ENCODE data around the gene NTN3.

The NTN3 gene

DNA sequence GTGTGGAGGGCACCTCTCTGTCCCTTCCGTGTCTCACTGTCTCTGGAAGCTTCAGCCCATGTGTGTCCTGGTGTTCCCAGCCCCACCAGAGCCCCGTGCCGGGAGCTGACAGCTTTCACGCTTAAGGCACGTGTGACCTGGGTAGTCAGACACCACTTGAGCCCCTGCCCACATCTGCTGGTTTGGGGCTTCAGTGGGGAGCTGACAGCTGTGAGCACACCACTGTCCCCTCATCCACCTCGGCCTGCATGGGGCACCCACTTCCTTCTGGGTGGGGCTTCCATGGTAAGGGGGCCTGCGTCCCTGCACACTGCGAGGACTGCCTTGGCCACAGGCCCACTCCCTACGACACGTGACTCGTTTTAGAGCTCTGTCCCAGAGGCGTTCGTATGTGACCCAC lies 13.8 kb upstream of the NTN3 start:
- H3K9me3 ChIP-seq (ENCODE audit: control insufficient read depth in 2 of 2, low read length in 2 of 2): no peaks in the 10 kb centered on the region
- peaks cover 4 to 10% of the 10 kb centered on the region in 2 donors for H3K4me1 ChIP-seq (ENCODE audit: control insufficient read depth in 2 of 2, insufficient read depth in 2 of 2, low read length in 2 of 2)
- peaks cover 3 to 9% of the 10 kb centered on the region in 2 donors for H3K36me3 ChIP-seq (ENCODE audit: control insufficient read depth in 2 of 2, insufficient read depth in 2 of 2, low read length in 2 of 2)
- no peak overlapping the region for H3K27ac ChIP-seq (ENCODE audit: low read depth in 2 of 2, low read length in 2 of 2)
- no peak overlapping the region for H3K4me3 ChIP-seq (ENCODE audit: low read length in 2 of 2)
- H3K9ac ChIP-seq (ENCODE audit: low read depth in 1 of 2, low read length in 2 of 2): no peak overlapping the region
- no peaks in the 10 kb centered on the region for H3K27me3 ChIP-seq (ENCODE audit: control insufficient read depth in 2 of 2, insufficient read depth in 2 of 2, low read length in 2 of 2)

DNA sequence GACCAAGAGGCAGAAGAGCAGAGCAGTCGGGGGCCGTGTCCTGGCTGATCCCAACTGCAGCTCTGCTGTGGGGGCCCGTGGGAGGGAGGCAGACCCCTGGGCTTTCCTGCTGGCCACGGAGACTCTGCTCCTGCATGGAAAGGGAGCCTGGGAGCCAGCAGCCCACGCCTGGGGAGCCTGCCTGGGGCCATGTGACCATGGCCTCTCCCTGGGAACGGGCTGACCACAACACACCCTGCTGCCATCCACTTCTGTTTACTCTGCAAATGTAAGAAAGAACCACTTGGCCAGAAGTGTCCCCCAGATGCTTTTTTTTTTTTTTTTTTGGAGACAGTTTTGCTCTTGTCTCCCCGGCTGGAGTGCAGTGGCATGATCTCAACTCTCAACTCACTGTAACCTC lies 13.2 kb upstream of the NTN3 start:
- H3K36me3 ChIP-seq (ENCODE audit: control insufficient read depth in 2 of 2, insufficient read depth in 2 of 2, low read length in 2 of 2): peaks cover 3 to 4% of the 10 kb centered on the region in 2 donors
- no peaks in the 10 kb centered on the region for H3K27me3 ChIP-seq (ENCODE audit: control insufficient read depth in 2 of 2, insufficient read depth in 2 of 2, low read length in 2 of 2)
- no peaks in the 10 kb centered on the region for H3K9me3 ChIP-seq (ENCODE audit: control insufficient read depth in 2 of 2, low read length in 2 of 2)
- H3K4me3 ChIP-seq (ENCODE audit: low read length in 2 of 2): no peak overlapping the region
- peaks cover 4 to 10% of the 10 kb centered on the region in 2 donors for H3K4me1 ChIP-seq (ENCODE audit: control insufficient read depth in 2 of 2, insufficient read depth in 2 of 2, low read length in 2 of 2)
- H3K9ac ChIP-seq (ENCODE audit: low read depth in 1 of 2, low read length in 2 of 2): no peak overlapping the region
- H3K27ac ChIP-seq (ENCODE audit: low read depth in 2 of 2, low read length in 2 of 2): no peak overlapping the region

DNA sequence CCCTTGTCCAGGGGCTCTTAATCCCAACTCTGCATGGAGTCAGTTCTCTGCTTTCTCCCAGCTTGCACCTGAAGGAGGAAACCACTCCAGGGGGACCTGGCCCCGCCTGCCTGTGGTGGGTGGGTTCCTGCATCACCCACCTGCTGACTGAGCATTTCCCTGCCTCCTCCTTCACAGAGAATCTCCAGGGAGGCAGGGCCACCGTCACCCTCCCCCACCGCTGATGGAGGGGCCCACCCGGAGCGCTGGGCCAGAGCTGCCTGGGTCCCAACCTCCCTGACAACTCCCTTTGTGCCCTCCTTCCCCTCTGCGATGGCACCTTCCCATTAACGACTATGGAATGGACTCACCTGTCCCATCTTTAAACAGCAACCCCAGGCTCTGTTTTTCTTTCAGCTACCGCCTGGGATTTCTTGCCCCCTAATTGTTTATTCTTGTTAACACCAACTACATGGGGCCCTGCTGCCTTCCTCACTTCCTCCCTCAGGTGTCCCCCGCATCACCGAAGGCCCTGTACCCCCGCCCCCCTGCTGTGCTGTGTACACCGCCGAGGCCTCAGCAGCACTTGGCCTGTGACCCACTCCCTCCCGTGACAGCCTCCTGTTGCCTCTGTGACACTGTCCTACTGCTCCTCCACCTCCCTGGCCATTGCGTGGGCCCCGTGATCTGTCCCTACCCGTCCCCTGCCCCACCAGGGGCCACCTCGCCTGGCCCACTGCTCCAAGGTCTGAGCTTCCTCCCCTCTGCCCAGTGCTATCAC lies 12.0 kb upstream of the NTN3 start:
- peak overlapping the region; percentile 60 to 76 for H3K9ac ChIP-seq (ENCODE audit: low read depth in 1 of 2, low read length in 2 of 2)
- no peaks in the 10 kb centered on the region for H3K9me3 ChIP-seq (ENCODE audit: control insufficient read depth in 2 of 2, low read length in 2 of 2)
- peaks cover 4 to 10% of the 10 kb centered on the region in 2 donors for H3K4me1 ChIP-seq (ENCODE audit: control insufficient read depth in 2 of 2, insufficient read depth in 2 of 2, low read length in 2 of 2)
- H3K36me3 ChIP-seq (ENCODE audit: control insufficient read depth in 2 of 2, insufficient read depth in 2 of 2, low read length in 2 of 2): peaks cover 0 to 4% of the 10 kb centered on the region in 2 donors
- H3K27ac ChIP-seq (ENCODE audit: low read depth in 2 of 2, low read length in 2 of 2): peak overlapping the region in 1 of 2 donors; percentile 16
- no peaks in the 10 kb centered on the region for H3K27me3 ChIP-seq (ENCODE audit: control insufficient read depth in 2 of 2, insufficient read depth in 2 of 2, low read length in 2 of 2)
- peak overlapping the region; percentile 70 to 77 for H3K4me3 ChIP-seq (ENCODE audit: low read length in 2 of 2)

DNA sequence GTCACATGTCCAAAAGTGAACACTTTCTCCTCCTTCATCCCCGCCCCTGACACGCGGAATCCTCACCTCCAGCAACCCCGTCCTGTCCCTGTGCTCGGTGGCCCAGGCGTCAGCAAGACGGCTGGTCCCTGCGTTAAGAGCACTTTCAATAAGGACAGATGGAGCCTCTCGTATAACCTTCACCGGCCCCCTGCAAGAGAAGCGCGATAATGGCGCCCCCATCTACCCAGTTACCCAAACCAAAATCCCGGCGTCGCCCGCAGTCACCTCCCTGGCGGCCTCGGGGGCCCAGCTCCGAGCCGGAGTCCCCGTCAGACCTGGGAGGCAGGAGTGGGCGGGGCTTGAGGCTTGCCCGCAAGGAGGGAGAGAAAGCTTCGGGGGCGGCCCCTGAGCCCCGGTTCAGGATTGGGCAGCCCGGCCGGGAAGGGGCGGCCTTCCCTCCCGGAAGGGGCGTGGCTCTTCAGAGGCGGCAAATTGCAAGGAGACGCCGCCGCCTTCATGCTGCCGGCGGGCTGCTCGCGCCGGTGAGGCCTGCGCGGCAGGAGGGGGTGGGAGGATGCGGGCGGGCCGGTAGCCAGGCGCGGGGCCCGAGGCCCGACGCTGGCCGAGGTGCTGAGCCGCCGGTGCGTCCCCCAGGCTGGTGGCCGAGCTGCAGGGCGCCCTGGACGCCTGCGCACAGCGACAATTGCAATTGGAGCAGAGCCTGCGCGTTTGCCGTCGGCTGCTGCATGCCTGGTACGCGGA lies 11.3 kb upstream of the NTN3 start, which contains the start of gene TEDC2:
TSS of gene TEDC2 (plus strand) at position 463 of the 744 bp plus-strand sequence. CDS start at position 499, 36 bp downstream.
- H3K4me1 ChIP-seq (ENCODE audit: control insufficient read depth in 2 of 2, insufficient read depth in 2 of 2, low read length in 2 of 2): peaks cover 4 to 10% of the 10 kb centered on the region in 2 donors
- H3K36me3 ChIP-seq (ENCODE audit: control insufficient read depth in 2 of 2, insufficient read depth in 2 of 2, low read length in 2 of 2): peaks cover 0 to 4% of the 10 kb centered on the region in 2 donors
- peak within 1 kb of the TSS; percentile 60 to 76 for H3K9ac ChIP-seq (ENCODE audit: low read depth in 1 of 2, low read length in 2 of 2)
- H3K27ac ChIP-seq (ENCODE audit: low read depth in 2 of 2, low read length in 2 of 2): peak within 1 kb of the TSS in 1 of 2 donors; percentile 16
- no peaks in the 10 kb centered on the region for H3K9me3 ChIP-seq (ENCODE audit: control insufficient read depth in 2 of 2, low read length in 2 of 2)
- H3K27me3 ChIP-seq (ENCODE audit: control insufficient read depth in 2 of 2, insufficient read depth in 2 of 2, low read length in 2 of 2): no peaks in the 10 kb centered on the region
- H3K4me3 ChIP-seq (ENCODE audit: low read length in 2 of 2): peak within 1 kb of the TSS; percentile 70 to 77

DNA sequence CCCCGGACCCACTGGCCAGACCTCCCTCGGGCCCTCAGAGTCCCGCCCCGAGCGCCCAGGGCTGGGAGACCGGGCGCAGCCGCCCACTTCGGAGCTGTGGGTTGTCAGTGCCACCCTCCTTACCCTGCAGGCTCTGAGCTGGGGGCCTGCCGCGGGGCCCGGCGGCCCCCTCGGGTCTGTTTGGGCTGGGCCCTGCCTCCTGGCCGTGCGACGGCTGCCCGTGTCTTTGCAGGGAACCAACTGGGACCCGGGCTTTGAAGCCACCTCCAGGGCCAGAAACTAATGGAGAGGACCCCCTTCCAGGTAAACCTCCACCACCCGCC lies 10.7 kb upstream of the NTN3 start:
- Histone ChIP-seq H3K9ac (ENCODE audit: low read depth in 1 of 2, low read length in 2 of 2) (no peak overlapping the region), H3K9me3 (ENCODE audit: control insufficient read depth in 2 of 2, low read length in 2 of 2) (no peaks in the 10 kb centered on the region), H3K4me3 (ENCODE audit: low read length in 2 of 2) (peak overlapping the region; percentile 56 to 70), H3K4me1 (ENCODE audit: control insufficient read depth in 2 of 2, insufficient read depth in 2 of 2, low read length in 2 of 2) (peaks cover 4 to 10% of the 10 kb centered on the region in 2 donors), H3K36me3 (ENCODE audit: control insufficient read depth in 2 of 2, insufficient read depth in 2 of 2, low read length in 2 of 2) (peaks cover 0 to 4% of the 10 kb centered on the region in 2 donors), H3K27ac (ENCODE audit: low read depth in 2 of 2, low read length in 2 of 2) (no peak overlapping the region), H3K27me3 (ENCODE audit: control insufficient read depth in 2 of 2, insufficient read depth in 2 of 2, low read length in 2 of 2) (no peaks in the 10 kb centered on the region)

DNA sequence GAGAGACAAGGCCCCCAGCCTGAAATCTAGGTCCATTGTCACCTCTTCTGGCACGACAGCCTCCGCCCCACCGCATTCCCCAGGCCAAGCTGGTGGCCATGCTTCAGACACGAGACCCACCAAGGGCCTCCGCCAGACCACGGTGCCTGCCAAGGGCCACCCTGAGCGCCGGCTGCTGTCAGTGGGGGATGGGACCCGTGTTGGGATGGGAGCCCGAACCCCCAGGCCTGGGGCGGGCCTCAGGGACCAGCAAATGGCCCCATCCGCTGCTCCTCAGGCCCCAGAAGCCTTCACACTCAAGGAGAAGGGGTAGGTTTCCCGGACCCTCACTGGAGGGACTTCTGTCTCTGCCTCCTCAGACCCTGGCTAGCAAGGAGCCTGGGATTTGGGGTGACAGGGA lies 10.2 kb upstream of the NTN3 start:
- peaks cover 0 to 4% of the 10 kb centered on the region in 2 donors for H3K36me3 ChIP-seq (ENCODE audit: control insufficient read depth in 2 of 2, insufficient read depth in 2 of 2, low read length in 2 of 2)
- H3K9me3 ChIP-seq (ENCODE audit: control insufficient read depth in 2 of 2, low read length in 2 of 2): no peaks in the 10 kb centered on the region
- peaks cover 4 to 10% of the 10 kb centered on the region in 2 donors for H3K4me1 ChIP-seq (ENCODE audit: control insufficient read depth in 2 of 2, insufficient read depth in 2 of 2, low read length in 2 of 2)
- H3K9ac ChIP-seq (ENCODE audit: low read depth in 1 of 2, low read length in 2 of 2): no peak overlapping the region
- H3K4me3 ChIP-seq (ENCODE audit: low read length in 2 of 2): no peak overlapping the region
- no peaks in the 10 kb centered on the region for H3K27me3 ChIP-seq (ENCODE audit: control insufficient read depth in 2 of 2, insufficient read depth in 2 of 2, low read length in 2 of 2)
- H3K27ac ChIP-seq (ENCODE audit: low read depth in 2 of 2, low read length in 2 of 2): no peak overlapping the region

DNA sequence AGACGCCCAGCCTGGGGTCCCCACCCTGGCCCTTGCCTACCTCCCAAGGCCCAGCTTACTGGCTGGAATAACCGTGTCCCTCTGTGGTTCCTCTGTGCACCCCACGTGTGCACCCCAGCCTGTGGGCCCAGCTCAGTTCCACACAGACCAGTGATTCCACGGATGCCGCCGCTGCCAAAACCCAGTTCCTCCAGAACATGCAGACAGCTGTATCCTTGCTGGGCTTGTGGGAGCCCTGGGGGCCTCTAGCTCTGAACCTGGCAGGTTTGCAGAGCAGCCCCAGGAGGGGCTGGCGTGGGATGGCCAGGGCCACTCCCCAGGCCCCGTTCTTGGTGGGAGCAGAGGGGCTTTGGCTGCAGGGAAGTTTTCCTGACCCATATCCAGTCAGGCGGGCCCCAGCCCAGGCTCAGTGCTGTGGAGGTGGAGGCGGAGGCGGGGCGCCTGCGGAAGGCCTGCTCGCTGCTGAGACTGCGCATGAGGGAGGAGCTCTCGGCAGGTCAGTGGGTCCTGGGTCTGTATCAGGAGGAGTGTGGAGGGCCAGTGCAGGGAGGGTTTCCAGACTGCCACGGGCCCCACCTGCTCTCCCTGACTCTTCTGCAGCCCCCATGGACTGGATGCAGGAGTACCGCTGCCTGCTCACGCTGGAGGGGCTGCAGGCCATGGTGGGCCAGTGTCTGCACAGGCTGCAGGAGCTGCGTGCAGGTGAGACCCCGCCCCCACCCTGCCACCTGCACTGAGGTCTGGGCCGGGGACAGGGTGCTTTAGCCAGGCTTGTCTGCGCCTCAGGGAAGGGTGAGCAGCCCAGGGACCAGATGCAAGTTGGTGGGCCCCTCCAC lies 8.8 kb upstream of the NTN3 start:
- Histone ChIP-seq H3K9me3 (ENCODE audit: control insufficient read depth in 2 of 2, low read length in 2 of 2) (no peaks in the 10 kb centered on the region), H3K4me1 (ENCODE audit: control insufficient read depth in 2 of 2, insufficient read depth in 2 of 2, low read length in 2 of 2) (peaks cover 4 to 11% of the 10 kb centered on the region in 2 donors)

DNA sequence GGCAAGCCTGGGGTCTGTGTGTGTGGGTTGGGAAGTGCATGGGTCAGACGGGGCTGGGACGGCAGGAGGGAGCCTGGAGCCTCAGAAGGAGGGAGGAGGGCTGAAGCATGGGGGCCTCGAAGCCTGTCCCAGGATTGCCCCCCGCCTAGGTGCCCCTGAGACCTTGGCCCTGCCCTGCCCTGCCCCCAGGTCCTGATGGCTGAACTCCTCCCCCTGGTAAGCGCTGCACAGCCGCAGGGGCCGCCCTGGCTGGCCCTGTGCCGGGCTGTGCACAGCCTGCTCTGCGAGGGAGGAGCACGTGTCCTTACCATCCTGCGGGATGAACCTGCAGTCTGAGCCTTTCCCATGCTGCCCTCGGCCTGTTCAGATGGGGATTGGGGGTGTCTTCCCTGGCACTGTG lies 6.8 kb upstream of the NTN3 start:
- H3K27me3 ChIP-seq (ENCODE audit: control insufficient read depth in 2 of 2, insufficient read depth in 2 of 2, low read length in 2 of 2): peaks cover 6 to 9% of the 10 kb centered on the region in 2 donors

More for the DNA sequence above, 8.8 kb upstream of the NTN3 start:
- no peaks in the 10 kb centered on the region for H3K36me3 ChIP-seq (ENCODE audit: control insufficient read depth in 2 of 2, insufficient read depth in 2 of 2, low read length in 2 of 2)
- H3K9ac ChIP-seq (ENCODE audit: low read depth in 1 of 2, low read length in 2 of 2): no peak overlapping the region
- H3K4me3 ChIP-seq (ENCODE audit: low read length in 2 of 2): no peak overlapping the region
- H3K27ac ChIP-seq (ENCODE audit: low read depth in 2 of 2, low read length in 2 of 2): no peak overlapping the region
- H3K27me3 ChIP-seq (ENCODE audit: control insufficient read depth in 2 of 2, insufficient read depth in 2 of 2, low read length in 2 of 2): no peaks in the 10 kb centered on the region

DNA sequence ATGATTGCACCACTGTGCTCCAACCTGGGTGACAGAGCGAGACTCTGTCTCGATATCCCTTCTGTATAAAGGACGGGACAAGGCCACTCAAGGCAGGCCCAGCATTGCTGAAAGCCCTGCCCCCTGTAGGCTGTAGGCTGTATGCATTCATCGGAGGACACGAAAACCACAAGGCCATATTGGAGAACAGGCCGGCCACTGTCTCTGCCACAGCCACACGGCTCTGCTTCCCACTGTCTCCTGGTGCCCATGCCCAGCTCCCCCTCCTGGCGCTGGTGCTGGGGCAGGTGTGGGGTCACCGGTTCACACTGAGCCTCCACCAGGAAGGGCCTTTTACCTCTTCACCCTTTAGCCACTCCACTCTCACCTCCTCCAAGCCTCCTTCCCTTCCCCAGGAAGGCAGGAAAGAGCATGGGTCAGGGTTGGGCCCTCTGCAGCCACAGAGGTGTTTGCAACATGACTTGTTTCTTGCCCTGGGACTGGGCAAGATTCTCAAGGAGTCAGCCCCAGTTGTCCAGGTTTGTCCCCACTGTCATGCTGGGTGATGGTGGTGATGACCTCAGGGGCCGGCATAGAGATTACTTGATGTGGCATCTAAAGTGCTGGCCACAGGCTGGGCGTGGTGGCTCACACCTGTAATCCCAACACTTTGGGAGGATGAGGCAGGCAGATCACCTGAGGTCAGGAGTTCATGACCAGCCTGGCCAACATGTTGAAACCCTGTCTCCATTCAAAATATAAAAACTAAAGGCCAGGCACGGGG lies 5.3 kb upstream of the NTN3 start:
- Histone ChIP-seq H3K9ac (ENCODE audit: low read depth in 1 of 2, low read length in 2 of 2) (no peak overlapping the region), H3K27me3 (ENCODE audit: control insufficient read depth in 2 of 2, insufficient read depth in 2 of 2, low read length in 2 of 2) (peaks cover 19 to 22% of the 10 kb centered on the region in 2 donors), H3K4me3 (ENCODE audit: low read length in 2 of 2) (no peak overlapping the region), H3K36me3 (ENCODE audit: control insufficient read depth in 2 of 2, insufficient read depth in 2 of 2, low read length in 2 of 2) (no peaks in the 10 kb centered on the region), H3K9me3 (ENCODE audit: control insufficient read depth in 2 of 2, low read length in 2 of 2) (no peaks in the 10 kb centered on the region), H3K4me1 (ENCODE audit: control insufficient read depth in 2 of 2, insufficient read depth in 2 of 2, low read length in 2 of 2) (peaks cover 12% of the 10 kb centered on the region in 2 donors), H3K27ac (ENCODE audit: low read depth in 2 of 2, low read length in 2 of 2) (no peak overlapping the region)

More for the DNA sequence above, 6.8 kb upstream of the NTN3 start:
- H3K4me1 ChIP-seq (ENCODE audit: control insufficient read depth in 2 of 2, insufficient read depth in 2 of 2, low read length in 2 of 2): peaks cover 15 to 19% of the 10 kb centered on the region in 2 donors
- no peaks in the 10 kb centered on the region for H3K36me3 ChIP-seq (ENCODE audit: control insufficient read depth in 2 of 2, insufficient read depth in 2 of 2, low read length in 2 of 2)
- H3K4me3 ChIP-seq (ENCODE audit: low read length in 2 of 2): no peak overlapping the region
- H3K9ac ChIP-seq (ENCODE audit: low read depth in 1 of 2, low read length in 2 of 2): no peak overlapping the region
- H3K9me3 ChIP-seq (ENCODE audit: control insufficient read depth in 2 of 2, low read length in 2 of 2): no peaks in the 10 kb centered on the region
- no peak overlapping the region for H3K27ac ChIP-seq (ENCODE audit: low read depth in 2 of 2, low read length in 2 of 2)

All from mucosa of rectum (tissue), 2 donors.